ENCODE measurements around the gene AKAP13.

- TF ChIP-seq CTCF (IDR thresholded peaks at IDR 0.05; ENCODE audit: low read depth, low read length) (no peak), POLR2A (IDR thresholded peaks at IDR 0.05; ENCODE audit: extremely low read depth, insufficient read length) (no peak), MAX (IDR thresholded peaks at IDR 0.05; ENCODE audit: low read depth, low read length) (no peak)
These were observed 203.0 kb downstream of the AKAP13 start for GRCh38 chr15:85583442-85583841.

Measured in NB4 (cell line).